HG03558 (cell line): ENCODE measurements around the gene LSP1.
"Not testable (repeated sequence)": the region's sequence is repeated elsewhere in the genome, so short reads cannot be mapped to it uniquely, and the experiment has no call there.

Experiments used
- ATAC-seq: cut with Tn5 transposase; IDR thresholded peaks from one replicate; pipeline ENCODE4 v1.9.1; 2021; ENCODE audit warnings: moderate number of reproducible peaks; ENCODE audit not compliant: unreplicated experiment; ENCODE audit errors: extremely low read depth

The LSP1 gene

GRCh38 chr11:1875093-1875850 is 22.4 kb downstream of the LSP1 start:
- no peak for ATAC-seq

GRCh38 chr11:1875851-1876301 is 23.0 kb downstream of the LSP1 start:
- ATAC-seq, result not testable (repeated sequence)

GRCh38 chr11:1876361-1877063 is 23.6 kb downstream of the LSP1 start:
- ATAC-seq, result no peak

GRCh38 chr11:1877211-1878136 is 24.6 kb downstream of the LSP1 start:
- no peak for ATAC-seq

- no peak for ATAC-seq
Measured at GRCh38 chr11:1878137-1879031, 25.5 kb downstream of the LSP1 start.

- ATAC-seq, result no peak
Measured at GRCh38 chr11:1879342-1879940, 26.6 kb downstream of the LSP1 start.

GRCh38 chr11:1879941-1880720 is 27.2 kb downstream of the LSP1 start:
- ATAC-seq, result no peak

GRCh38 chr11:1880746-1881441 is 28.0 kb downstream of the LSP1 start:
- no peak for ATAC-seq

- no peak for ATAC-seq
Measured at GRCh38 chr11:1881442-1882264, 28.8 kb downstream of the LSP1 start.

GRCh38 chr11:1882265-1883238 is 29.7 kb downstream of the LSP1 start:
- ATAC-seq, result no peak

- no peak for ATAC-seq
Measured at GRCh38 chr11:1883346-1884302, 30.7 kb downstream of the LSP1 start.

GRCh38 chr11:1884303-1884700 is 31.4 kb downstream of the LSP1 start:
- ATAC-seq, result no peak

GRCh38 chr11:1886551-1886950 is 33.7 kb downstream of the LSP1 start:
- ATAC-seq, result not testable (repeated sequence)

GRCh38 chr11:1887451-1888346 is 34.8 kb downstream of the LSP1 start:
- no peak for ATAC-seq
